ENCODE results near the gene WDR33. TPM values are rescaled to one million over a fixed set of nuclear protein-coding genes. Genes with fewer than 3 reads are reported as not detected.

Gene WDR33
- total RNA-seq, 2 experiments from 2014 or later, result 66.3 to 72.4 TPM

- no peak for ATAC-seq
- no peak for DNase-seq
- Mint-ChIP-seq H3K27ac (no peak overlapping the region), H3K9me3 (ENCODE audit: low read depth) (no peaks in the 10 kb centered on the region), H3K36me3 (peaks cover 33% of the 10 kb centered on the region), H3K4me1 (peaks cover 23% of the 10 kb centered on the region), H3K4me3 (no peak overlapping the region), H3K27me3 (no peaks in the 10 kb centered on the region)
- CTCF ChIA-PET, result no interaction called here
Measured at GRCh38 chr2:127735537-127736399, 75.2 kb downstream of the WDR33 start.

DNA sequence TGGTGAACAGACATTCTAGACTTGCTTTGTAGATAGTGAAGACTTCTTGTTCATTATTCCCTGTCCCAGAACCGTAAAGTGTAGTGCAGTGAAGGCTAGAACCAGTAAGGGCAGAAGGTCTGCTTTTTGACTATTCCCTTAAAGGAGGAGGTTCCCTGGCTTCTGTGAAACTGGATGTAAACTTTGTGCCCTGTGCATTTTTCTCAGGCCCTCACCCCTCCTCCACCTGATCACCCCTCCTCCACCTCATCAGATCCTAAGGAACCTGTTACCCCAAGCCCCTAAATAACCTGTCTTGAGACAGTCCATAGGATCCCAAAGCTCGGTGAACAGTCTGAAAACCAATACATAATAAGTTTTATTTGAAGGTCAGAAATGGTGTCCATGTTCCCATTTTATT lies 75.9 kb downstream of the WDR33 start:
- Mint-ChIP-seq H3K36me3 (peaks cover 27% of the 10 kb centered on the region), H3K27me3 (no peaks in the 10 kb centered on the region), H3K4me3 (no peak overlapping the region), H3K27ac (no peak overlapping the region), H3K9me3 (ENCODE audit: low read depth) (no peaks in the 10 kb centered on the region), H3K4me1 (peaks cover 19% of the 10 kb centered on the region)
- ATAC-seq (no peak), DNase-seq (no peak)
- CTCF ChIA-PET, result interaction anchor here (1.6 kb wide), 1 partner anchor 11 kb away, joined by 7 read pairs; no protein-coding TSS in a partner anchor

DNA sequence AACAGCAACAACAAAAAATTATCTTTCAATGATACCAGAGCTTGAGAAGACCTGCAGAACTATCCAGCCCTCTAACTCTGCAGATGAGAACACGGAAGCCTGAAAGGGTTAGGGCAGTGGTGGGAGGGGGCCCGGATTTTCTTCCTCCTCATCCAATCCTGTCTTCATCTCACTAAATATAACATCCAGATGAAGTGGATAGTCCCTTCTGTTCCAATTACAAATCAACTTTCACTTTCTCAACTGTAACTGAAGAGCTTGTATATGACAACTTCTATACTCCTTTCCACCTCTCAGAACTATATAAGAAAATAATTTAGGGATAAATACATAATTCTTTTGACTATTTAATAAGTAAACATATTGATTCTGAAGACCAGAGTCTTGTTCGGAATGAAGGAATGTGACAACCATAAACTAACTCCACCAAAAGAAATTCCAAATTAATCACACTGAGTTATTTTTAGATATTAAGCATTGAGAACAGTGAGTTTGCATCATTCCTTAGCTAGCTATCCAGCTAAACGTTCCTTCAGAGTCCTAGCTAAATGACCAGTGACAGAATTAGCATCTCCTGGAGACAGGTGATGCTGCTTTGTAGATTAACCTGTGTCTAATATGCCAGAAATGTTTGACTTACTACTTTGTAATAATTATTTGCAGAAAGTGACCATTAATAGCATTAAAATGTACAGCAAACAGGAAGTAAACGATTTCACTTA lies 77.0 kb downstream of the WDR33 start:
- Mint-ChIP-seq H3K27ac (no peak overlapping the region), H3K27me3 (no peaks in the 10 kb centered on the region), H3K36me3 (peaks cover 20% of the 10 kb centered on the region), H3K9me3 (ENCODE audit: low read depth) (no peaks in the 10 kb centered on the region), H3K4me1 (peaks cover 13% of the 10 kb centered on the region), H3K4me3 (no peak overlapping the region)
- no peak for ATAC-seq
- CTCF ChIA-PET, result interaction anchor here (1.6 kb wide), 1 partner anchor 9 kb away, joined by 7 read pairs; no protein-coding TSS in a partner anchor
- no peak for DNase-seq

GRCh38 chr2:127733113-127733815 lies 77.7 kb downstream of the WDR33 start:
- CTCF ChIA-PET, result interaction anchor here (1.6 to 2.0 kb wide), 2 partner anchors 9 to 15 kb away, joined by 4 to 7 read pairs; no protein-coding TSS in a partner anchor

DNA sequence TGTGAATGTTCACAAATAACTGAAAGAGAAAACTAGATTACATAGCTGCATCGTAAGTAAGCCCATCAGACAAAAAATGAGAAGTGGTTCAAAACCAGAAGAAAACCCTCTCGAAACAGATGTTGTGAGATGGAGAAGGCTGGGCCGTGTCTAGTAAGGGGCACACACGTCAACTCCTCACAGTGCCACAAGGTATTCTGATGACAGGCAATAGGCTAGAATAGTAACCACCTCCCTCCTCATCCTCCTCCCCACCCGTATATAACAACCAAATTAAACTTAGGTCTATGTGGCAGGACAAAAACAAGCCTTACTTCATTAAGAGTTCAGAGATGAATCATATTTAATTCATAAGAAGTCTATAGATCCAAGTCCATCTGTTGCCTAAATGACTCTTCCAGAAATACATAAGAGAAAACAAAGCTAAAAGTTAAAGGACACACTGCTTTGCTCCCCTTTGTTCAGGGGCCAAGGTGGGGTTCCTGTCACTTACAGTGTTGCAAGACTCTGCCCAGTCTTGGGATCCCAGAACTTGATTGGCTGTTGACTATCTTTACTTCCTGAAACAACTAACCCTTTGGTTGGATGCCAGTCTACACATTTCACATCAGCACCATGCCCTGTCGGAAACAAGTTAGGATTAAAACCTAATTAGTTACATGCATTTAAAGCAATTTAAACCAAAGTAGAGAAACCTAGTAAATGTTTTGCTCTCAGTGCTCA lies 84.7 kb downstream of the WDR33 start:
- H3K27ac Mint-ChIP-seq, result no peak overlapping the region
- DNase-seq (no peak), ATAC-seq (no peak)
- H3K36me3 Mint-ChIP-seq, result peaks cover 24% of the 10 kb centered on the region
- no peaks in the 10 kb centered on the region for H3K27me3 Mint-ChIP-seq
- H3K4me3 Mint-ChIP-seq, result no peak overlapping the region
- no peaks in the 10 kb centered on the region for H3K9me3 Mint-ChIP-seq (ENCODE audit: low read depth)
- no peaks in the 10 kb centered on the region for H3K4me1 Mint-ChIP-seq
- CTCF ChIA-PET, result no interaction called here

More at GRCh38 chr2:127733113-127733815, 77.7 kb downstream of the WDR33 start:
- H3K27ac Mint-ChIP-seq, result no peak overlapping the region
- peaks cover 6% of the 10 kb centered on the region for H3K4me1 Mint-ChIP-seq
- ATAC-seq (no peak), DNase-seq (no peak)
- H3K36me3 Mint-ChIP-seq, result peaks cover 16% of the 10 kb centered on the region
- no peak overlapping the region for H3K4me3 Mint-ChIP-seq
- H3K9me3 Mint-ChIP-seq (ENCODE audit: low read depth), result no peaks in the 10 kb centered on the region
- H3K27me3 Mint-ChIP-seq, result no peaks in the 10 kb centered on the region

DNA sequence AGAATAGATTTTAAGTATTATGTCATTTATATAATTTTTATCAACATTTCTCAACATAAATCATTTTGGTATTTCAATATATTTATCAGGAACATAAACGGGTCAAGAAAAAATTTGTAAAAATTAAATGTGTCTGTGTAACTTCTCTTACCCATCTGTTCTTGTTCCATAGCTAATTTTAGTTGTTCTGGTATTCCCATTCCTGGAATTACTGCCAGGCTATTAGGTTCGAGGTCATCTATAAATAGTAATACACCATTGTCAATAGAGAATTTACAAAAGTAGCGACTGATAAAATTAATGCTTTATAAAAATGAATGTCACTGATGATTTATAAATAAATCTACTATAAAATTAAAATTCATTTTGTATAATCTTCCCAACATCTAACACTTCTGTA lies 88.2 kb downstream of the WDR33 start:
- H3K27ac Mint-ChIP-seq, result no peak overlapping the region
- ATAC-seq, result no peak
- DNase-seq, result no peak
- no peak overlapping the region for H3K4me3 Mint-ChIP-seq
- no peaks in the 10 kb centered on the region for H3K4me1 Mint-ChIP-seq
- no peaks in the 10 kb centered on the region for H3K27me3 Mint-ChIP-seq
- CTCF ChIA-PET, result no interaction called here
- no peaks in the 10 kb centered on the region for H3K9me3 Mint-ChIP-seq (ENCODE audit: low read depth)
- peaks cover 35% of the 10 kb centered on the region for H3K36me3 Mint-ChIP-seq

- ATAC-seq (no peak), DNase-seq (no peak)
- Mint-ChIP-seq H3K9me3 (ENCODE audit: low read depth) (no peaks in the 10 kb centered on the region), H3K36me3 (peaks cover 37% of the 10 kb centered on the region), H3K4me1 (no peaks in the 10 kb centered on the region), H3K27ac (no peak overlapping the region), H3K27me3 (no peaks in the 10 kb centered on the region), H3K4me3 (no peak overlapping the region)
- CTCF ChIA-PET, result no interaction called here
Measured at GRCh38 chr2:127721978-127722355, 89.0 kb downstream of the WDR33 start.

DNA sequence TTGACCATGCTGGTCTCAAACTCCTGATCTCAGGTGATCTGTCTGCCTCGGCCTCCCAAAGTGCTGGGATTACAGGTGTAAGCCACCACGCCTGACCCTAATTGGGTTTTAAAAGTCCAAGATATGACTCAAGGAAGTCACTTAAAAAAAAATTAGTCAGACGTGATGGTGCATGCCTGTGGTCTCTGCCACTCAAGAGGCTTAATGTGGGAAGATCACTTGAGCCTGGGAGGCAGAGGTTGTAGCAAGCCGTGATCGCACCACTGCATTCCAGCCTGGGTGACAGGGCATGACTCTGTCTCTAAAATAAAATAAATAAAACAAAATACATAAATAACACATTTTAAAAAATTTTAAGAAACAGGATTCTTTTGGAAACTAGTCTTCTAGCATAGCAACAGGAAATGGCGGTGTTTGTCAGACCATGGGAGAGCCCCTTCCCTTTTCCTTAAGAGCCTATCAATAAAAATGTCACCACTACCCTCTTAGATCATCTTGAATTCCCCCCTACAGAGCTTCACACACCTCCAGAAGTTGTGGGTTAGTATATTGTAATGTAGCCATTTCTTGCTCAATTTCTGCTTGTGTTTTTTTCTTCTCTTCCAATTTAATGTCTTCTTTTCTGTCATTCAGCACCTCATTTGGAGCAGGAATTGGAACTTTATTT lies 89.5 kb downstream of the WDR33 start:
- peaks cover 37% of the 10 kb centered on the region for H3K36me3 Mint-ChIP-seq

GRCh38 chr2:127719301-127720218 lies 91.4 kb downstream of the WDR33 start:
- Mint-ChIP-seq H3K4me1 (no peaks in the 10 kb centered on the region), H3K27ac (no peak overlapping the region), H3K9me3 (ENCODE audit: low read depth) (no peaks in the 10 kb centered on the region), H3K36me3 (peaks cover 28% of the 10 kb centered on the region), H3K4me3 (no peak overlapping the region), H3K27me3 (no peaks in the 10 kb centered on the region)
- ATAC-seq (no peak), DNase-seq (no peak)
- CTCF ChIA-PET, result interaction anchor here (1.6 kb wide), 1 partner anchor 15 kb away, joined by 4 read pairs; no protein-coding TSS in a partner anchor

More for the DNA sequence above, 89.5 kb downstream of the WDR33 start:
- no peak overlapping the region for H3K27ac Mint-ChIP-seq
- ATAC-seq (no peak), DNase-seq (no peak)
- CTCF ChIA-PET, result no interaction called here
- H3K4me1 Mint-ChIP-seq, result no peaks in the 10 kb centered on the region
- H3K9me3 Mint-ChIP-seq (ENCODE audit: low read depth), result no peaks in the 10 kb centered on the region
- no peak overlapping the region for H3K4me3 Mint-ChIP-seq
- H3K27me3 Mint-ChIP-seq, result no peaks in the 10 kb centered on the region

DNA sequence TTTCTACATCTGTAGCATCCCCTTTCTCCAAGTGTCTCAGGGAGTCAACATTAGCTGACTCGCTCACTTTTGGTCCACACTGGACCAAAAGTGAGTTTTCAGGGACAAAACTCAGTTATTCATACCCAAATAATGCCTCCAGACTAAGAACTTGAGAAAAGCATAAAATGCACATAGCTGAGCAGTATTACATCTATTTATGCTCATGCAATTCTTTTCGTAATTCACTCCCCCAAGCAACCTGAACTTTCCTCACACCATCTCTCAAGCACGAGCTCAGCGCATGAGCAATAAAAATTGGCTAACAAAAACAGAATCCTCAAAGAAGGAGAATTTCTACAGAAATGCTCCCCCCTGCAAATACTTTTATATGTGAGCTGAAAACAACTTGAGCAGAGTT lies 92.7 kb downstream of the WDR33 start:
- DNase-seq (no peak), ATAC-seq (no peak)
- Mint-ChIP-seq H3K27ac (no peak overlapping the region), H3K27me3 (no peaks in the 10 kb centered on the region), H3K4me1 (no peaks in the 10 kb centered on the region), H3K36me3 (peaks cover 28% of the 10 kb centered on the region), H3K9me3 (ENCODE audit: low read depth) (no peaks in the 10 kb centered on the region), H3K4me3 (no peak overlapping the region)
- CTCF ChIA-PET, result interaction anchor here (0.9 to 1.6 kb wide), 3 partner anchors 14 to 141 kb away, joined by 3 to 7 read pairs (median 4); no protein-coding TSS in a partner anchor

DNA sequence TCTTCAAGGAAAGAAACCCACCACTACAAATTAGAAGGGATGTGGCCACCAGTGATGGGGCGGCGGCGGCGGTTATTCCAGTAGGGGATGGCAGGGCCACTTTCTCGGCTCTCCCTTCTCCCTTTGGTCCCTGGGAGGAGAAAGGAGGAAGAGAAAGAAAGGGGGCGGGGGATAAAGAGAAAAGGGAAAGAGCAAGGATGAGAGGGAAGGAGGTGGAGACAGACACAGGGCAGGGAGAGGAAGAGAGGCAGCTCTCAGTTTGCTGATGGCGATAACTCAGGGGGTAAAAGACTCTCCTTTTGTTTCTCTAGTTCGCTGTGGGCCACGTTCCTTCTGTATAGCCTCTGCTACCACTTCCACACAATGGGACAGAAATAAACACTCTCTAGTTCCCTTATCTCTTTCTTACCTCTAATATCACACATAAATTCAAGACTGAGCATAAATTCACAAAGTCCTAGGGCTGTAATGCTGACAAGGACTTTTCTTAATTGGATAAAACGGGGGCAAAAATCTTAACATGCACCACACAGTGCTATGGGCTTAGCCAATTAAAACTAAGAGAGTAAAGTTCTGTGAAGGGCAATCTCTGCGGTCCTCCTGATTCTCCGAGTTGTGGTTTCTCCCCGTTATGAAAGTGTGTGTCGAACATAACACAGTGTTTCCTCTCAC lies 95.1 kb downstream of the WDR33 start:
- H3K27ac Mint-ChIP-seq, result no peak overlapping the region
- CTCF ChIA-PET, result interaction anchor here (1.5 kb wide), 1 partner anchor 125 kb away, joined by 4 read pairs; no protein-coding TSS in a partner anchor

More for the DNA sequence above, 95.1 kb downstream of the WDR33 start:
- no peaks in the 10 kb centered on the region for H3K9me3 Mint-ChIP-seq (ENCODE audit: low read depth)
- H3K27me3 Mint-ChIP-seq, result no peaks in the 10 kb centered on the region
- DNase-seq (no peak), ATAC-seq (no peak)
- H3K4me3 Mint-ChIP-seq, result no peak overlapping the region
- H3K36me3 Mint-ChIP-seq, result peaks cover 11% of the 10 kb centered on the region
- H3K4me1 Mint-ChIP-seq, result no peaks in the 10 kb centered on the region

Data from activated CD8-positive, alpha-beta memory T cell treated with anti-CD3 and anti-CD28 coated beads, Interleukin-2, amount 10 ng/mL, durations not matched to agents 7 days and 5 days (primary cell).